Osteocyte (in vitro differentiated cells): ENCODE data around the gene CD82. TPM values are rescaled to one million over a fixed set of nuclear protein-coding genes. Genes with fewer than 3 reads are reported as not detected.

Source experiments
- DNase-seq: peaks from one replicate; pipeline ENCODE4 v3.0.0; 2021; ENCODE audit warnings: mixed read lengths; ENCODE audit not compliant: unreplicated experiment; ENCODE audit errors: extremely low spot score
- H3K27ac Mint-ChIP-seq: one replicate; pipeline ENCODE4 v1.8.0; 2021; ENCODE audit warnings: mild to moderate bottlenecking, mixed read lengths; ENCODE audit not compliant: unreplicated experiment
- H3K27me3 Mint-ChIP-seq: one replicate; pipeline ENCODE4 v1.8.0; 2021; ENCODE audit warnings: mixed read lengths; ENCODE audit not compliant: unreplicated experiment
- H3K36me3 Mint-ChIP-seq: one replicate; pipeline ENCODE4 v1.8.0; 2021; ENCODE audit warnings: mixed read lengths; ENCODE audit not compliant: unreplicated experiment
- H3K4me1 Mint-ChIP-seq: one replicate; pipeline ENCODE4 v1.8.0; 2021; ENCODE audit warnings: mixed read lengths; ENCODE audit not compliant: unreplicated experiment
- H3K4me3 Mint-ChIP-seq: one replicate; pipeline ENCODE4 v1.8.0; 2021; ENCODE audit warnings: mild to moderate bottlenecking, moderate library complexity, mixed read lengths; ENCODE audit not compliant: unreplicated experiment
- H3K9me3 Mint-ChIP-seq: one replicate; pipeline ENCODE4 v1.8.0; 2021; ENCODE audit warnings: mixed read lengths; ENCODE audit not compliant: unreplicated experiment
- total RNA-seq: library from RNA; stranded (reverse); gene quantifications from 2 replicates; pipeline ENCODE4 v1.2.1, GENCODE V29; 2021
- TF ChIP-seq, protein P1 (sequence below): fragments of 200-600 bp; sonication (generic); IDR thresholded peaks from 2 replicates; pipeline ENCODE4 v1.5.0; 2021; ENCODE audit warnings: antibody characterized with exemption, mild to moderate bottlenecking, moderate library complexity

Gene CD82
- total RNA-seq, 1 donor from 2014 or later: 34.6 TPM

DNA sequence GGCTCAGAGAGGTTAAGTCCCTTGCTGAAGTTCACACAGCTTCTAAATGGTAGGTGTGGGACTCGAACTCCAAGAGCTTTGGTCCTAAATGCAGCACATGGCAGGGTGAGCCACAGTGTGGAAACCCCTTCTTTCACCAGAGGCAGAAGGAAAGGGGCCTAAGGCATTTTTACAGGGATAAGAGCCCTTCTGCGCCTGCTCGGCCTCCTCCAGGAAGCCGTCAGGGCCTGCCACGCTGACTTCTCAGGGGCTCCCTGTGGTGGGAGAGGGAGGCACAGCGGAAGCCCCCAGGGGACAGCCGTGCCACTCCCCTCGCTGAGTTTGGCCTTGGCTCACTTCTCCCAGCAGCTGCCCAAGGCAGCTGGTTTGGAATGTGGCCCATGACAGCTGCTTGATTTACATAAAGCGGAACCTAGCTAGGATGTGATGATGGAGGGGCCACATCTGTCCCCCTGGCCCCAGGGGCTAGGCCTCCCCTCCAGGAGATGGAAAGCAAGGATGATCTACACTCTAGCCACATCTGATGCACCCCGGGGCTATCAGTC is 35.4 kb downstream of the CD82 start:
- no peaks in the 10 kb centered on the region for H3K9me3 Mint-ChIP-seq
- peaks cover 61% of the 10 kb centered on the region for H3K4me1 Mint-ChIP-seq
- H3K36me3 Mint-ChIP-seq: no peaks in the 10 kb centered on the region
- peak; percentile 88 for DNase-seq
- H3K4me3 Mint-ChIP-seq: no peak overlapping the region
- TF ChIP-seq, protein P1, sequence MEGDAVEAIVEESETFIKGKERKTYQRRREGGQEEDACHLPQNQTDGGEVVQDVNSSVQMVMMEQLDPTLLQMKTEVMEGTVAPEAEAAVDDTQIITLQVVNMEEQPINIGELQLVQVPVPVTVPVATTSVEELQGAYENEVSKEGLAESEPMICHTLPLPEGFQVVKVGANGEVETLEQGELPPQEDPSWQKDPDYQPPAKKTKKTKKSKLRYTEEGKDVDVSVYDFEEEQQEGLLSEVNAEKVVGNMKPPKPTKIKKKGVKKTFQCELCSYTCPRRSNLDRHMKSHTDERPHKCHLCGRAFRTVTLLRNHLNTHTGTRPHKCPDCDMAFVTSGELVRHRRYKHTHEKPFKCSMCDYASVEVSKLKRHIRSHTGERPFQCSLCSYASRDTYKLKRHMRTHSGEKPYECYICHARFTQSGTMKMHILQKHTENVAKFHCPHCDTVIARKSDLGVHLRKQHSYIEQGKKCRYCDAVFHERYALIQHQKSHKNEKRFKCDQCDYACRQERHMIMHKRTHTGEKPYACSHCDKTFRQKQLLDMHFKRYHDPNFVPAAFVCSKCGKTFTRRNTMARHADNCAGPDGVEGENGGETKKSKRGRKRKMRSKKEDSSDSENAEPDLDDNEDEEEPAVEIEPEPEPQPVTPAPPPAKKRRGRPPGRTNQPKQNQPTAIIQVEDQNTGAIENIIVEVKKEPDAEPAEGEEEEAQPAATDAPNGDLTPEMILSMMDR: no peak
- peak overlapping the region; percentile 27 for H3K27ac Mint-ChIP-seq
- H3K27me3 Mint-ChIP-seq: no peaks in the 10 kb centered on the region

DNA sequence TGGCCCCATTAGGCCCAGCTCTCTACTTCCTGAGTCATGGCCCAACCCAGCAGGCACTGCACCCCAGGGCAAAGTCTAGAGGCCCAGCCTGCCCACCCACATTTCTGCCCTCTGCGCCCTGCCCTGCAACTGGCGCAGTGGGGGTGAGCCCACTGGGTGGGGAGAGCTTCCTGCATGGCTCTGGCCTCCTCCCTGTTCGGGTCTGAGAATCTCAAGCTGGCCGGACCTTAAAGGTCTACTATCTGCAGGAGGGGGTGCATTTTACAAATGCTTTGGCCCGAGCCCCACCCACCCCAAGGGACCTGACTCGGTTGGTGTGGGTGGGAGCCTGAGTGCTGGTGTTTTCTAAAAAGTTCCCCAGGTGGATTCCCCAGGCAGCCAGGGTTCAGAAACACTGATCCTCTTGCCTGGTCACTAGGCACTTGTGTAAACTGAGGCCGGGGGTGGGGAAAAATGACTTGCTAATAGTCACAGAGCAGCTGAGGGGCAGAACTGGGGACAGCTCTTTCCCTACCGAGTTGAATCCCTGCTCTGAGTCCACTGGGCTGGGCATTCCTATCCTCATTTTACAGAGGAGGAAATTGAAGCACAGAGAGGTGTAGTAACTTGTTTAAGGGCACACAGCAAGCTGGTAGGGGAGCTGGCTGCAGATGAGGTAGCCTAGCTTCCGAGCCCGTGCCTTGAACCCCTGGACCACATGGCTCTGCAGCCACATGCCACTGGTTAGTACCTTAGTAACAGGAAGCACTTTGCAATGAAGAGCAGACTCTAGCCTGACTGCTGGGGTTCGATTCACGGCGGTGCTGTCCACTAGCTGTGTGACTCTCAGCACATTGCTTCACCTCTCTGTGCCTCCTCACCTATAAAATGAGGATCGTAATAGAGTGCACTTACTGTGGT is 36.3 kb downstream of the CD82 start:
- no peak for DNase-seq
- Mint-ChIP-seq H3K4me3 (no peak overlapping the region), H3K27ac (peak overlapping the region; percentile 41), H3K4me1 (peaks cover 53% of the 10 kb centered on the region), H3K9me3 (no peaks in the 10 kb centered on the region), H3K36me3 (no peaks in the 10 kb centered on the region), H3K27me3 (no peaks in the 10 kb centered on the region)
- TF ChIP-seq, protein P1: no peak

DNA sequence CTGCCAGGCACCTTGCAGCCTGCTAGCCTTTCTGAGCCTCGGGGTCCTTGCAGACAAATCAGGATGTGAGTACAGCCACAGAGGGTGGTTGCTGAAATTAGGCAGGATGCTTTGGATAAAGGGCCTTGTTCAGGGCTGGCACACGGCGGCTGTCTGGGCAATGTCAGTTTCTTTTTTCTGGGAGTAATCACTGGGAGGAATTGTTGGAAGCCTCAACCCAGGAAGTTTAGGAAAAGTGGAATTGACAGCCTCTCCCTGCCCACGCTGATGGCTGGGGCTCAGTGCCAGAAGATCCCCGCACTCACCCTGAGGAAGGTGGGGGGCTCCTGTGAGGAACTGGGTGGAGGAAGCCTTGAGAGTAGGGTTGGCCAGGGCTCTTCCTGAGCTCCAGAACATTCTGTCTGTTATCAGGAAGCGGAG is 37.4 kb downstream of the CD82 start:
- no peaks in the 10 kb centered on the region for H3K9me3 Mint-ChIP-seq
- H3K36me3 Mint-ChIP-seq: peaks cover 2% of the 10 kb centered on the region
- H3K4me1 Mint-ChIP-seq: peaks cover 54% of the 10 kb centered on the region
- H3K27me3 Mint-ChIP-seq: no peaks in the 10 kb centered on the region
- H3K27ac Mint-ChIP-seq: peak overlapping the region; percentile 62
- DNase-seq: no peak
- no peak overlapping the region for H3K4me3 Mint-ChIP-seq
- TF ChIP-seq, protein P1: no peak

DNA sequence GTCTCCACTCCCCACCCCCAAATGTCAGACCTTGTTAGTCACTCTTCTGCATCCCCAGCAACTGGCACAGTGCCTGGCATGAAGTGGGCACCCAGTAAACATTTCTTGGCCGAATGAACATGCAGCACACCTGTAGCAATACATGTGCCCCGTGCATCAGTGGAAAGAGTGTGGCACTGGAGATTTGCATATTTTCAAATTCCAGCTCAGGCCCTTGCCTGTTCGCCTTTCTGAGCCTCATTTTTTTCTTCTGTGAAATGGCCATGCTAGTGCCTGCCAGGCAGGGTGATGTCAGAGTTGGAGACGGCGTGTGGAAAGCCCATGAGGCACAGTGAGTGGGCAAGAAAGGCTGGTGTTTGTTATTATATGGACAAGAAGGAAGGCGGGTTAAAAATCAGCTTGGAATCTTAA is 38.7 kb downstream of the CD82 start:
- TF ChIP-seq, protein P1: no peak
- peaks cover 65% of the 10 kb centered on the region for H3K4me1 Mint-ChIP-seq

DNA sequence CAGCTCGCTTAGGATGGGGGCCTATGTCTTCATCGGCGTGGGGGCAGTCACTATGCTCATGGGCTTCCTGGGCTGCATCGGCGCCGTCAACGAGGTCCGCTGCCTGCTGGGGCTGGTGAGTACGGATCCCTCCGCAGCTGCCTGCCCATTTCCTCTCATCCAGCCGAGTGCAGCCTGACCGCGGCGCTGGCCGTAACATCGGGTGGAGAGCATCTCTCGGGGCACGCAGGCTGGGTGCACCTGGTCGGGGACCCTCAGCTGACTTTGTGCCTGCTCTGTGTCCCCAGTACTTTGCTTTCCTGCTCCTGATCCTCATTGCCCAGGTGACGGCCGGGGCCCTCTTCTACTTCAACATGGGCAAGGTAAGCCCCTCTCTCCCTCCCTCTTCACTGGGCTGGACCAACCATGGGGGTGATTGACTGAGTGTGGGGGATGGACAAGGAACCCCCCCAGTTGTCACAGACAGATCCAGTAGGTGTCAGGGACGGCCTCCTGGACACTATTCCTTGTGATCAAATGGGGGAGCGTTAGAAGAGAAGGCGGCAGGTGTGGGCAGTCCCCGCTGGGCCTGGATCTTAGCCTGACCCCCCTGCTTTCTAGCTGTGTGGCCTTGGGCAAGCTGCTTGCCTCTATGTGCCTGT is 39.7 kb downstream of the CD82 start:
- Mint-ChIP-seq H3K27ac (no peak overlapping the region), H3K4me3 (no peak overlapping the region), H3K36me3 (peaks cover 2% of the 10 kb centered on the region), H3K4me1 (peaks cover 59% of the 10 kb centered on the region), H3K9me3 (no peaks in the 10 kb centered on the region), H3K27me3 (no peaks in the 10 kb centered on the region)
- TF ChIP-seq, protein P1: no peak
- DNase-seq: no peak

More for the DNA sequence above, 38.7 kb downstream of the CD82 start:
- Mint-ChIP-seq H3K4me3 (no peak overlapping the region), H3K27ac (no peak overlapping the region), H3K27me3 (no peaks in the 10 kb centered on the region), H3K9me3 (no peaks in the 10 kb centered on the region), H3K36me3 (peaks cover 2% of the 10 kb centered on the region)
- DNase-seq: no peak
